Muscle layer of duodenum (tissue), 2 donors: ENCODE measurements around the gene LURAP1L.

Experiments
- H3K27ac ChIP-seq: one replicate; pipeline ENCODE4 v1.7.0; 2013; ENCODE audit warnings: mild to moderate bottlenecking, low read length
- H3K27me3 ChIP-seq: one replicate; pipeline ENCODE4 v1.7.0; 2013; ENCODE audit warnings: low read depth, mild to moderate bottlenecking, control low read depth, low read length
- H3K36me3 ChIP-seq, 2 donors: one replicate each; pipeline ENCODE4 v1.7.0; 2013; ENCODE audit warnings: low read length in 2 of 2, control low read depth in 1 of 2, mild to moderate bottlenecking in 1 of 2; ENCODE audit not compliant: insufficient read depth in 2 of 2, control insufficient read depth in 1 of 2
- H3K4me1 ChIP-seq, 2 donors: one replicate each; pipeline ENCODE4 v1.7.0; 2013; ENCODE audit warnings: low read length in 2 of 2, mild to moderate bottlenecking in 2 of 2, control low read depth in 1 of 2, moderate library complexity in 1 of 2; ENCODE audit not compliant: insufficient read depth in 2 of 2, control insufficient read depth in 1 of 2
- H3K4me3 ChIP-seq, 2 donors: one replicate each; pipeline ENCODE4 v1.7.0; 2013; ENCODE audit warnings: low read length in 2 of 2, low read depth in 1 of 2, mild to moderate bottlenecking in 1 of 2
- H3K9me3 ChIP-seq, 2 donors: one replicate each; pipeline ENCODE4 v1.7.0; 2013; ENCODE audit warnings: low read length in 2 of 2, control low read depth in 1 of 2, mild to moderate bottlenecking in 1 of 2; ENCODE audit not compliant: control insufficient read depth in 1 of 2
- donor health status: healthy.

The LURAP1L gene

DNA sequence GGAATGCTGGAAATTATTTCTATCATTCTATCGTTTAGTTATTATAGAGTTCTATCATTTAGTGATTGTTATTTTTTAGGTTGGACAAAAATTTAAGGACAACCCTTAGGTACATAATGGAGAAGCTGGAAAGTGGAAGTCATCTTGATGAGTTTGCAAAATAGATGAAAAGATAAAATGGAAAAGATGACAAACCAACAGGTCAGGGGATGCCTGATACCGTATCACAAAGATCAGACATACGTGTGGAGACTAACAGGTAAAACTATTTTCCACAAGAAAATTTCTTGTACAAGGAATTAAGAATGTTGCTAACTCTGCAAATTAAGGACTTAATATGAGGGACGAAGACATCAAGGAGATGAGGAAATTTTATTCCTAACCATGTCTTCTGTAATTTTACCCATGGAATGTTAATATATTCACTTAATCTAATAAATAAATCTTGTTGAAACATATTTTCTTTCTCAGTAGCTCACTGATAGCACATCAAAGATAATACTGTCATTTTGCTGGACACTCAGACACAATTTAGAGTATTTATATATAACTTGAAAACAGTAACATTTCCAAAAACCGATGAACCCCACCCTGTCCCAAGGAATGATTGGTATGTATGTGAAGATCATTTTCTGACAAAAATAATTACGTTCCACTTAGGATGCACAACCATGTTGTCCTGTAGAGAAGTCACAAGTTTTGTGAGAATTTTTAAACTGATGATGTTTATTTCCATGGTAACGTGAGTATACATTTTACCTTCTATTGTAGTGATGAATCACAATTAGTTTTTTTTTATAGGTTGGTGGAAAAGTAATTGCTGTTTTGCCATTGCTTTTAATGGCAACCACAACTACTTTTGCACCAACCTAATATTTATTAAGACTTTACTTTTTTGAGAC lies 2.6 kb downstream of the LURAP1L start:
- peak overlapping the region; percentile 93 to 99 for H3K4me3 ChIP-seq
- H3K27ac ChIP-seq = peak overlapping the region; percentile 93
- peaks cover 0 to 6% of the 10 kb centered on the region in 2 donors for H3K36me3 ChIP-seq
- no peaks in the 10 kb centered on the region for H3K27me3 ChIP-seq
- no peaks in the 10 kb centered on the region for H3K9me3 ChIP-seq
- H3K4me1 ChIP-seq = peaks cover 0 to 4% of the 10 kb centered on the region in 2 donors

DNA sequence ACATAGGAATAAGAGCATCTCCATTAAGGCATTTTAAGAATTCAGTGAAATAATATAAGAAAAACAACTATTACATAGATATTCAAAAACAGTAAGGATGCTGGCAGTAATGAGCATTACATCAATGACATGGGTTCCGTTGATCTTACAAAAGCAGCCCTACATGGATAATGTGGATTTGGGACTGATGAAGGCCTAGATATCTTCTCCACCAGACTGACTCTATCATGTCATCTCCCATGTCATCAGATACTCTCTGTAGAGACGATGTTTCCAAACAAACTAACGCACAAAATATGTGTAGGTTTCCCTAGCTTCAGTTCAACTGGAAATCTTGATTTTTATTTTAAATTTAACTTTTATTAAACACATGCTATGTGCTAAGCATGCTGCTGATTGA lies 3.6 kb downstream of the LURAP1L start:
- Histone ChIP-seq H3K4me3 (peak overlapping the region; percentile 93 to 99), H3K36me3 (peaks cover 0 to 6% of the 10 kb centered on the region in 2 donors), H3K4me1 (peaks cover 0 to 4% of the 10 kb centered on the region in 2 donors), H3K27ac (peak overlapping the region; percentile 93), H3K27me3 (no peaks in the 10 kb centered on the region), H3K9me3 (peaks cover 0 to 6% of the 10 kb centered on the region in 2 donors)

DNA sequence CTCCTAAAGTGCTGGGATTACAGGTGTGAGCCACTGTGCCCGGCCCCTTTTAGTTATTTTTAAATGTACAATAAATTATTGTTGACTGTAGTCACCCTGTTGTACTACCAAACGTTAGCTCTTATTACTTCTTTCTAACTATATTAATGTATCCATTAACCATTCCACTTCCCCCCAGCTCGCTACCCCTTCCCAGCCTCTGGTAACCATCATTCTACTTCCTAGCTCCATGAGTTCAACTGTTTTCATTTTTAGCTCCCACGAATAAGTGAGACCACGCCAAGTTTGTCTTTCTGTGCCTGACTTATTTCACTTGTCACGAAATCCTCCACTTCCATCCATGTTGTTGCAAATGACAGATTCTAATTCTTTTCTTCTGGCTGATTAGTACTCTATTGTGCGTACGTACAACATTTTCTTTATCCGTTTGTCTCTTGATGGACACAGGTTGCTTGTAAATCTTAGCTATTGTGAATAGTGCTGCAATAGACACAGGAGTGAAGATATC lies 6.5 kb downstream of the LURAP1L start:
- H3K27me3 ChIP-seq = no peaks in the 10 kb centered on the region
- peaks cover 0 to 6% of the 10 kb centered on the region in 2 donors for H3K9me3 ChIP-seq
- peaks cover 0 to 5% of the 10 kb centered on the region in 2 donors for H3K36me3 ChIP-seq
- peaks cover 7 to 19% of the 10 kb centered on the region in 2 donors for H3K4me1 ChIP-seq
- H3K4me3 ChIP-seq = peak overlapping the region in 1 of 2 donors; percentile 26
- no peak overlapping the region for H3K27ac ChIP-seq

DNA sequence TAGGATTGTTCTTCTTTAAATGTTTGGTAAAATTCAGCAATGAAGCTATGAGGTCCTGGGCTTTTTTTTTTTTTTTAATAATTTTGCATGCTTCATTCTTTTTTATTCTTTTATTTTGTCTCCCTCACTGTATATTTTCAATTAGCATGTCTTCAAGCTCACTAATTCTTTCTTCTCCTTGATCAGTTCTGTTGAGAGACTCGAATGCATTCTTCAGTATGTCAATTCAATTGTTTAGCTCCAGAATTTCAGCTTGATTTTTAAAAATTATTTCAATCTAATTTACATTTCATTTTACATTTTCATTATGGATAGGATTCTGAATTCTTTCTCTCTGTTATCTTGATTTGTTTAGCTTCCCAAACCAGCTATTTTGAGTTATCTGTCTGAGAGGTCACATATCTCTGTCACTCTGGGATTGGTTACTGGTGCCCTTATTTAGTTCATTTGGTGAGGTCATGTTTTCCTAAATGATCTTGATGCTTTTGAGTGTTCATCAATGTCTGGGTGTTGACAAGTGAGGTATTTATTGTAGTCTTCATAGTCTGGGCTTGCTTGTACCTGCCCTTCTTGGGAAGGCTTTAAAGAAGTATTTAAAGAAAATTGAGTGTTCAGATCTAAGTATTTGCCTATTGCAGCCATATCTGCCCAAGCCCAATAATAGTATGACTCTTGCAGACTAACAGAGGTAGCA lies 9.1 kb downstream of the LURAP1L start:
- peaks cover 7 to 27% of the 10 kb centered on the region in 2 donors for H3K4me1 ChIP-seq
- peaks cover 0 to 6% of the 10 kb centered on the region in 2 donors for H3K9me3 ChIP-seq
- H3K4me3 ChIP-seq = no peak overlapping the region
- peaks cover 0 to 5% of the 10 kb centered on the region in 2 donors for H3K36me3 ChIP-seq
- H3K27ac ChIP-seq = peak overlapping the region; percentile 93
- no peaks in the 10 kb centered on the region for H3K27me3 ChIP-seq

DNA sequence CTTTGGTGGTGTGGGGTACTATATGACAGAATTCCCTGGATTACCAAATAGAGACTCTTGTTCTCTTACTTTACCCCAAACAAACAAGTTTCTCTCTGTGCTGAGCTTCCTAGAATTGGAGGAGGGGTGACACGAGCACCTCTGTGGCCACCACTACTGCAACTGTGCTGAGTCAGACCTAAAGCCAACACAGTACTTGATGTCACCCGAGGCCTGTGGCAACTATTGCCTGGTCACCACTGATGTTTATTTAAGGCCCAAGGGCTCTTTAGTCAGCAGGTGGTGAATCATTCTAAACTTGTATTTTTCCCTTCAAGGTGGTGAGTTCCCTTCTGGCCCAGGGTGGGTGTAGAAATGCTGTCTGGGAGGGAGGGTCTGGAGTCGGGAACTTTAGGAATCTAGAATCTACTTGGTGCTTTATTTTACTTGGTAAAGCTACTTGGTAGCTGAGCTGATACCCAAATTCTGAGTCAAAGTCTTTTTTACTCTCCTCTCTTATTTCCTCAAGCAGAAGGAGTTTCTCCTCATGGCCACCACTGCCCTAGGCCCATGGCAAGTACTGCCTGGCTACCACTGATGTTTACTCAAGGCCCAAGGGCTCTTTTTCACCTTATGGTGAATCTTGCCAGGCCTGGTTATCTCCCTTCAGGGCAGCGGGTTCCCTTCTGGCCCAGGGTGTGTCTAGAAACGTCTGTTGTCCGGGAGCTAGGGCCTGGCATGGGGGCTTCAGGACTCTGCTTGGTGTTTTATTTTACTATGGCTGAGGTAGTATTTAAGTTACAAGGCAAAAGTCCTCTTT lies 9.8 kb downstream of the LURAP1L start:
- Histone ChIP-seq H3K9me3 (peaks cover 0 to 6% of the 10 kb centered on the region in 2 donors), H3K4me1 (peaks cover 7 to 31% of the 10 kb centered on the region in 2 donors), H3K27me3 (no peaks in the 10 kb centered on the region), H3K27ac (peak overlapping the region; percentile 93), H3K36me3 (peaks cover 0 to 5% of the 10 kb centered on the region in 2 donors), H3K4me3 (peak overlapping the region in 1 of 2 donors; percentile 36)

DNA sequence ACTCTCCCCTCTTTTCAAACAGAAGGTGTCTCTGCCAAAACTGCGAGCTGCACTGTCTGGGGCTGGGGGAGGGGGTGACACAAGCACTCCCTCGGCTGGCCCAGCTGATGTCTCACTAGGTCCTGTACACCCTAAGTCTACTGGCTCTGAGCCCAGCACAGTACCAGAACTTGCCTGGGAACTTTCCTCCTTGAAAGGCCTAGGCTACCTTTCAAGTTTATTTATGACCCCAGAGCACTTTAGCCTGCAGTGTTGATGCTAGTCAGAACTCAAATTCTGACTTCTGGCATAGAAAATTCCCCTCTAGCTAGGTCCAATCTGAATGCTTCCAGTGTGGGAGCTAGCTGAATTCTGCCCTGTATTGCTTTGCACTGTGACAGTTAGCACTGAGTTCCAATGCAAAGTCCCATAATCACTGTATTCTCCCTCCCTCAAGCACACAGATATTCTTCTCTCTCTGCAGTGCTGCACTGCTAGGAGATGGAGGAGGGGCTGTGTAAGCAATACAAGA lies 10.5 kb downstream of the LURAP1L start:
- peaks cover 7 to 37% of the 10 kb centered on the region in 2 donors for H3K4me1 ChIP-seq
- H3K27me3 ChIP-seq = no peaks in the 10 kb centered on the region
- H3K4me3 ChIP-seq = peak overlapping the region in 1 of 2 donors; percentile 36
- H3K36me3 ChIP-seq = peaks cover 0 to 5% of the 10 kb centered on the region in 2 donors
- H3K9me3 ChIP-seq = peaks cover 0 to 6% of the 10 kb centered on the region in 2 donors
- H3K27ac ChIP-seq = peak overlapping the region; percentile 93

DNA sequence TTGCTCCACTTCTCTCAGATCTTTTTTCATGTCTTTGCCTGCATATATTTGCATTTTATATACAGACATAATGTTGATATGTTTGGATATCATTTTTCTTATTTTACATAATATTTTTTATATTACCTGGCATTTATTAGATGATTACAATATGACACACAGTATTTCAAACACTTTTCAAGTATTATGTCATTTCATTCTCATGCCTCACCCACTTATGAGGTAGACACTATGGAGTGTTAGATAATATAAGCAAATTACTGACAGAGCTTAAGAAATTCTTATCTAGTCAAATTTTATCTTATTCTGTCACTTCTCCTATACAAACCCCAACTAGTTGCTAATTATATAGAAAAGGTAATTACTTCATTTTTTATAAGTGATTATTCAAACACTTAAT lies 11.1 kb downstream of the LURAP1L start:
- Histone ChIP-seq H3K27ac (no peak overlapping the region), H3K4me3 (peak overlapping the region in 1 of 2 donors; percentile 36), H3K9me3 (peaks cover 0 to 6% of the 10 kb centered on the region in 2 donors), H3K4me1 (peaks cover 7 to 42% of the 10 kb centered on the region in 2 donors), H3K36me3 (peaks cover 0 to 5% of the 10 kb centered on the region in 2 donors), H3K27me3 (no peaks in the 10 kb centered on the region)

DNA sequence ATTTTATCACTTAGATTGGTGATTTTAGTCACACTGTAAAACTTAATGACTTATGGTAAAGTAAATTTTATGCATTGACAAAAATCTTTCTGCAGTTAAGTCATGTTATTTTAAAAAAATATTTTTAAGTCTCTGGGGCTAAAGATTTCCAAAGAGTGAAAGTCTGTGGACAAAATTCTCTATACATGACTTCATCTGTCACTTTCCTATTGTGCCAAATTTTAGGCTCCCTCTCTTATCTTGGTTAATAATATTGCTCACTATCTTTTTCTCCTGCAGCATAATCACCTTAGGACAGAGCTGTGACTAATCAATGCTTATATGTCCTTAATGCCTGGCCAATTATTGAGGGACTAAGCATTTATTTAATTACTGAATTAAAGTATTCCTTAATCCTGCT lies 15.2 kb downstream of the LURAP1L start:
- H3K27ac ChIP-seq = no peak overlapping the region
- no peaks in the 10 kb centered on the region for H3K27me3 ChIP-seq
- no peak overlapping the region for H3K4me3 ChIP-seq
- H3K36me3 ChIP-seq = peaks cover 0 to under 1% of the 10 kb centered on the region in 2 donors
- peaks cover 9 to 65% of the 10 kb centered on the region in 2 donors for H3K4me1 ChIP-seq
- H3K9me3 ChIP-seq = no peaks in the 10 kb centered on the region

DNA sequence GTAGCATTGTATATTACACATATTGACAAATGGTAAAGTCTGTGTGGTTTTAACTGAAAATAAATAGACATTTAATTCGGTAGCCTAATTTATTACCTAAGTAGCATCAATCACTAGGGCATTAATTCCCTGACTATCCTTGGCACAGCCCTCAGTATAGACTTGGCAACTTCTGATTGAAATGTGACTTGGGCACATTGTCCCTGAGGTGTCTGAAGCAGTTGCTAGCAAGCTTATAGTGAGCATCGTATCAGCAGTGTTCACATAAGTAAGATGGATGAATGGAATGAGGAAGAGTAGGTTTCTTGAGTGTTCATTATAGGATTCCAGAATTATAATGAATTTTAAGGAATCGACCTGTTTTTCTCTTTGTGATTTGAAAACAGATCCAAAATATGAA lies 16.1 kb downstream of the LURAP1L start:
- Histone ChIP-seq H3K27me3 (no peaks in the 10 kb centered on the region), H3K36me3 (no peaks in the 10 kb centered on the region), H3K9me3 (no peaks in the 10 kb centered on the region), H3K4me1 (peaks cover 4 to 56% of the 10 kb centered on the region in 2 donors), H3K27ac (no peak overlapping the region), H3K4me3 (no peak overlapping the region)

DNA sequence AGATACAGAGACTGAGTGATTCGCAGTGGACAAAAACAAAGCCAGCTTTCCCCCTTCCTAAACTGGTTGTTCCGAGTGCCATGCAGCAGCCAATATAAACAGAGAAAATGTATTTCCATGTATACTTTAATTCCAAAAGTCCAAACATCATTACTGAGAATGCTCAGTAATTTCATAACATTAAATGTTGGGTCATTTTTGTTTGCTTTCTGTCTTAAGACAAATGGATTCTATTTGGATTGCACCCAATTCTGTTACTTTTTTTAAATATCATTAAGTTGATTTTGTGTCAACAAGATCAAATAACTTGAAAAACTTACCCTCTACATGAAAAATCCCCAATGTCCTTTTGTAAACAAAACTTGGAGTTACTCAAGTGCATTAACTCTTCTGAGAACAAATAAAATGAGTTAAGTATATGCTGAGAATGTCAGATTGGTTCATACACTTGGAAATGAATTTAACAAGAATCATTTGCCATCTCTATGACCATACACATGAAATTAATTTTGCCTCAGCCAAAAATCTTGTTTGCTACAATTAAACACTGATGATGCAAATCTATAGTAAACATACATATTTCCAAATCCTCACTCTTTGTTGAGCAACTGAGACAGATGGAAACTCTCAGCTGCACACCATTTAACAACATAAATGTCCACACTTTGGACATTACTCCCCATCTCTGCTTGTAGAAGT lies 19.4 kb downstream of the LURAP1L start:
- Histone ChIP-seq H3K4me3 (no peak overlapping the region), H3K36me3 (no peaks in the 10 kb centered on the region), H3K27me3 (no peaks in the 10 kb centered on the region), H3K4me1 (peaks cover 4 to 52% of the 10 kb centered on the region in 2 donors), H3K27ac (peak overlapping the region; percentile 32), H3K9me3 (no peaks in the 10 kb centered on the region)
